OCI-LY1 (cell line): ENCODE results near the gene PYROXD2.

Source experiments
- H2AFZ ChIP-seq: fragments of 200-600 bp; sonication (generic), shearing (Covaris generic); 2 replicates; pipeline ENCODE4 v1.6.0; 2014; ENCODE audit warnings: antibody characterized with exemption, mild to moderate bottlenecking, low read length
- H3F3A ChIP-seq: fragments of 200-600 bp; sonication (generic), shearing (Covaris generic); 2 replicates; pipeline ENCODE4 v1.6.0; 2014; ENCODE audit warnings: mild to moderate bottlenecking, antibody characterized with exemption, low read length, moderate library complexity; ENCODE audit not compliant: insufficient read depth
- H3K27ac ChIP-seq: fragments of 200-600 bp; sonication (generic); 2 replicates; pipeline ENCODE4 v1.5.1; 2014; ENCODE audit warnings: low read length, mixed run types, mild to moderate bottlenecking, low read depth; ENCODE audit not compliant: poor library complexity, severe bottlenecking
- H3K27me3 ChIP-seq: fragments of 200-600 bp; sonication (generic); 2 replicates; pipeline ENCODE4 v1.6.0; 2014; ENCODE audit warnings: antibody characterized with exemption, mild to moderate bottlenecking, low read length, moderate library complexity; ENCODE audit not compliant: insufficient read depth
- H3K36me3 ChIP-seq: fragments of 200-600 bp; sonication (generic); 2 replicates; pipeline ENCODE4 v1.6.1; 2014; ENCODE audit warnings: mild to moderate bottlenecking, antibody characterized with exemption, low read length, moderate library complexity, mixed read lengths; ENCODE audit not compliant: insufficient read depth
- H3K4me1 ChIP-seq: fragments of 200-600 bp; sonication (generic); 2 replicates; pipeline ENCODE4 v1.5.1; 2014; ENCODE audit warnings: mild to moderate bottlenecking, low read length, moderate library complexity; ENCODE audit not compliant: insufficient read depth, severe bottlenecking
- H3K4me2 ChIP-seq: fragments of 200-600 bp; sonication (generic), shearing (Covaris generic); 2 replicates; pipeline ENCODE4 v1.6.1; 2014; ENCODE audit warnings: low read length
- H3K4me3 ChIP-seq: fragments of 200-600 bp; sonication (generic); 2 replicates; pipeline ENCODE4 v1.5.1; 2014; ENCODE audit warnings: low read length, low read depth, mild to moderate bottlenecking, mixed read lengths; ENCODE audit not compliant: poor library complexity, severe bottlenecking
- H3K79me2 ChIP-seq: fragments of 200-600 bp; shearing (Covaris generic); 2 replicates; pipeline ENCODE4 v1.6.1; 2016; ENCODE audit warnings: mixed run types, low read length, mixed read lengths; ENCODE audit not compliant: insufficient read depth
- H3K9ac ChIP-seq: fragments of 200-600 bp; sonication (generic), shearing (Covaris generic); 2 replicates; pipeline ENCODE4 v1.6.1; 2014; ENCODE audit warnings: mild to moderate bottlenecking, low read length, mixed read lengths
- H3K9me2 ChIP-seq: fragments of 200-600 bp; sonication (generic), shearing (Covaris generic); 2 replicates; pipeline ENCODE4 v1.6.1; 2014; ENCODE audit warnings: low read depth, mild to moderate bottlenecking, low read length, mixed read lengths
- H3K9me3 ChIP-seq: fragments of 200-600 bp; shearing (Covaris generic); 2 replicates; pipeline ENCODE4 v1.6.1; 2014; ENCODE audit warnings: low read length, mixed read lengths
- H4K20me1 ChIP-seq: fragments of 200-600 bp; sonication (generic), shearing (Covaris generic); 2 replicates; pipeline ENCODE4 v1.6.0; 2016; ENCODE audit warnings: mild to moderate bottlenecking, low read length; ENCODE audit not compliant: insufficient read depth
- CTCF ChIP-seq: fragments of 200-600 bp; sonication (generic), shearing (Covaris generic); IDR thresholded peaks from 2 replicates; pipeline ENCODE4 v1.5.1; 2017; ENCODE audit warnings: mild to moderate bottlenecking, antibody characterized with exemption, low read length, moderate library complexity, mixed read lengths
- EZH2 ChIP-seq: fragments of 200-600 bp; sonication (generic), shearing (Covaris generic); IDR thresholded peaks from 2 replicates; pipeline ENCODE4 v1.8.0; 2017; ENCODE audit warnings: borderline replicate concordance, mixed run types, mild to moderate bottlenecking, antibody characterized with exemption, low read length, moderate library complexity, mixed read lengths

PYROXD2 gene

GRCh38 chr10:98453729-98454128 lies 38.7 kb upstream of the PYROXD2 start:
- H3K4me3 ChIP-seq, result no peak overlapping the region
- H3K79me2 ChIP-seq, result no peaks in the 10 kb centered on the region
- no peak overlapping the region for H3K9ac ChIP-seq
- no peak overlapping the region for H3K27ac ChIP-seq
- no peak overlapping the region for H3K4me2 ChIP-seq
- no peaks in the 10 kb centered on the region for H3K9me2 ChIP-seq
- no peaks in the 10 kb centered on the region for H3K36me3 ChIP-seq
- H3K27me3 ChIP-seq, result no peaks in the 10 kb centered on the region
- H3F3A ChIP-seq, result no peaks in the 10 kb centered on the region
- no peaks in the 10 kb centered on the region for H4K20me1 ChIP-seq
- H3K4me1 ChIP-seq, result no peaks in the 10 kb centered on the region
- no peaks in the 10 kb centered on the region for H3K9me3 ChIP-seq
- no peak overlapping the region for H2AFZ ChIP-seq
- no peak for TF ChIP-seq CTCF
- TF ChIP-seq EZH2, result no peak

GRCh38 chr10:98450618-98451017 lies 35.6 kb upstream of the PYROXD2 start:
- Histone ChIP-seq H3K27me3 (no peaks in the 10 kb centered on the region), H3K36me3 (no peaks in the 10 kb centered on the region), H3K9ac (no peak overlapping the region), H3K4me2 (no peak overlapping the region), H3K27ac (no peak overlapping the region), H3K9me2 (no peaks in the 10 kb centered on the region), H3F3A (no peaks in the 10 kb centered on the region), H3K79me2 (no peaks in the 10 kb centered on the region), H3K4me1 (peaks cover 10% of the 10 kb centered on the region), H2AFZ (no peak overlapping the region), H3K9me3 (no peaks in the 10 kb centered on the region), H4K20me1 (no peaks in the 10 kb centered on the region), H3K4me3 (no peak overlapping the region)
- TF ChIP-seq CTCF (no peak), EZH2 (no peak)

GRCh38 chr10:98449287-98449686 lies 34.3 kb upstream of the PYROXD2 start:
- no peaks in the 10 kb centered on the region for H3K9me3 ChIP-seq
- H3K9ac ChIP-seq, result no peak overlapping the region
- no peaks in the 10 kb centered on the region for H4K20me1 ChIP-seq
- H3K27ac ChIP-seq, result no peak overlapping the region
- H2AFZ ChIP-seq, result no peak overlapping the region
- peaks cover 10% of the 10 kb centered on the region for H3K36me3 ChIP-seq
- peaks cover 12% of the 10 kb centered on the region for H3K4me1 ChIP-seq
- H3K9me2 ChIP-seq, result no peaks in the 10 kb centered on the region
- TF ChIP-seq EZH2 (no peak), CTCF (no peak)
- H3K4me3 ChIP-seq, result no peak overlapping the region
- no peaks in the 10 kb centered on the region for H3K79me2 ChIP-seq
- H3F3A ChIP-seq, result no peaks in the 10 kb centered on the region
- H3K27me3 ChIP-seq, result no peaks in the 10 kb centered on the region
- no peak overlapping the region for H3K4me2 ChIP-seq
